DOHH2 (cell line): ENCODE results near the gene MSANTD4.

ENCODE experiments used
- EZH2phosphoT487 ChIP-seq: fragments of 200-600 bp; sonication (generic); IDR thresholded peaks from 2 replicates; pipeline ENCODE4 v1.6.1; 2017; ENCODE audit warnings: borderline replicate concordance, mild to moderate bottlenecking, antibody characterized with exemption, low read length, moderate library complexity, mixed read lengths
- TF ChIP-seq, protein P1 (sequence below): fragments of 200-600 bp; sonication (generic); IDR thresholded peaks from one replicate; pipeline ENCODE4 v1.5.1; 2014; ENCODE audit warnings: antibody characterized with exemption, mild to moderate bottlenecking, low read depth, low read length; ENCODE audit not compliant: poor library complexity, severe bottlenecking

DNA sequence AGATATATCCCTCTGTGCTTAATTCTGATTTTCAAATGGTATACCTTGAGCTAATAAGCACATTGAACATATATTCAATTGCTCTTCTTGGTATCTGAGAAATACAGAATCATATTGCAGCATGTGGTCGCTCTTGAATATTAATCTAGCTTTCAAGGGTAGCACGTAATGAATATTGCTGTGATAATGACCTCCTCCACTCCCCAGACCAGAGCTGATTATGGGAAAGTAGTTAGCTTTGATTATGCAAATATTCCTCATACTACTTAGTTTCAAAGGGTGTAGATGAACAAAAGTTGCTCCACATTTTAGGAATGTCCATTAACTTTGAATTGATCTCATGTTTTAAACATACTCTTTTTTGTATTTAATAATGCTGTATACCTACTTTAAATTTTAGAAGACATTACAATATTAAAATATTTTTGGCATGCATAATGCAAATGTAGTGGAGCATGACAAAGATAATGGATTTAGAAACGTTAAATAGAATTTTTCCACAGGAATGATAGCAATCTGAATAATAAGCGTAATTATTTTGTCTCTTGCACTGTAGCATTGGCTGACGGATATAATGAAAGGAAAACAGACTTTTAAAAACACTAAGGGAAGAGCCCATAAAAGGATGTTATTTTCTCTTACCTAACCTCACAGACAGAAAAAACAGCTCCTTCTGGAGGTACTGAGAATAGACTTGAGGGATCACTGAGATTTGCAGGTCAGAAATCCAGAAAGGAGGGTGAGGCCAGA lies 27.9 kb upstream of the MSANTD4 start:
- TF ChIP-seq, protein P1, sequence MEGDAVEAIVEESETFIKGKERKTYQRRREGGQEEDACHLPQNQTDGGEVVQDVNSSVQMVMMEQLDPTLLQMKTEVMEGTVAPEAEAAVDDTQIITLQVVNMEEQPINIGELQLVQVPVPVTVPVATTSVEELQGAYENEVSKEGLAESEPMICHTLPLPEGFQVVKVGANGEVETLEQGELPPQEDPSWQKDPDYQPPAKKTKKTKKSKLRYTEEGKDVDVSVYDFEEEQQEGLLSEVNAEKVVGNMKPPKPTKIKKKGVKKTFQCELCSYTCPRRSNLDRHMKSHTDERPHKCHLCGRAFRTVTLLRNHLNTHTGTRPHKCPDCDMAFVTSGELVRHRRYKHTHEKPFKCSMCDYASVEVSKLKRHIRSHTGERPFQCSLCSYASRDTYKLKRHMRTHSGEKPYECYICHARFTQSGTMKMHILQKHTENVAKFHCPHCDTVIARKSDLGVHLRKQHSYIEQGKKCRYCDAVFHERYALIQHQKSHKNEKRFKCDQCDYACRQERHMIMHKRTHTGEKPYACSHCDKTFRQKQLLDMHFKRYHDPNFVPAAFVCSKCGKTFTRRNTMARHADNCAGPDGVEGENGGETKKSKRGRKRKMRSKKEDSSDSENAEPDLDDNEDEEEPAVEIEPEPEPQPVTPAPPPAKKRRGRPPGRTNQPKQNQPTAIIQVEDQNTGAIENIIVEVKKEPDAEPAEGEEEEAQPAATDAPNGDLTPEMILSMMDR, result no peak
- TF ChIP-seq EZH2phosphoT487, result no peak
